C4-2B (cell line): ENCODE results near the gene PCSK5.

Experiments
- ZFX ChIP-seq: fragments of 450-650 bp; IDR thresholded peaks from 2 replicates; pipeline ENCODE4 v1.6.1; 2017
- TF ChIP-seq, protein P1 (sequence below): fragments of 450-650 bp; conservative IDR thresholded peaks from 2 replicates; pipeline ENCODE4 v1.5.1; 2017; ENCODE audit warnings: mild to moderate bottlenecking

DNA sequence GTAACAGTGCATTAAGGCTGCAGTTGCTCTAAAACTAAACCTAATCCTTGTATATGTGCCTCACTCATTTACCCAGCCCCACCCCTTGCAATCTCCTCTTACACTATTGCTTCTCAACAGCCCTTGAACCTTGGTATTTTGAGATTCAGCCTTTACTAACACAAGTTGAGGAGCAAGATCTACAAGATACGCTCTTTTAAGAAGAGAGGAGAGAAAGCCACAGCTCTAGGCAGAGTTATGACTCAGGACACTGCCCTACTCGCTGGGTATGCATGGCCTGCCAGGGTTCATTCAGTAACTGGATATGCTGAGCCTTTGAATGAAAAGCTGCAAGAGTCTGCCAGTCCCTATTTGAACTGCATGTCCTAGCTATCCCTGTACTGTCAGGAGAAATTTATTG, 219.5 kb downstream of the PCSK5 start:
- TF ChIP-seq, protein P1, sequence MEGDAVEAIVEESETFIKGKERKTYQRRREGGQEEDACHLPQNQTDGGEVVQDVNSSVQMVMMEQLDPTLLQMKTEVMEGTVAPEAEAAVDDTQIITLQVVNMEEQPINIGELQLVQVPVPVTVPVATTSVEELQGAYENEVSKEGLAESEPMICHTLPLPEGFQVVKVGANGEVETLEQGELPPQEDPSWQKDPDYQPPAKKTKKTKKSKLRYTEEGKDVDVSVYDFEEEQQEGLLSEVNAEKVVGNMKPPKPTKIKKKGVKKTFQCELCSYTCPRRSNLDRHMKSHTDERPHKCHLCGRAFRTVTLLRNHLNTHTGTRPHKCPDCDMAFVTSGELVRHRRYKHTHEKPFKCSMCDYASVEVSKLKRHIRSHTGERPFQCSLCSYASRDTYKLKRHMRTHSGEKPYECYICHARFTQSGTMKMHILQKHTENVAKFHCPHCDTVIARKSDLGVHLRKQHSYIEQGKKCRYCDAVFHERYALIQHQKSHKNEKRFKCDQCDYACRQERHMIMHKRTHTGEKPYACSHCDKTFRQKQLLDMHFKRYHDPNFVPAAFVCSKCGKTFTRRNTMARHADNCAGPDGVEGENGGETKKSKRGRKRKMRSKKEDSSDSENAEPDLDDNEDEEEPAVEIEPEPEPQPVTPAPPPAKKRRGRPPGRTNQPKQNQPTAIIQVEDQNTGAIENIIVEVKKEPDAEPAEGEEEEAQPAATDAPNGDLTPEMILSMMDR = no peak
- TF ChIP-seq ZFX = no peak
